Choroid plexus epithelial cell (primary cell): ENCODE data around the gene ERG.
A peak's percentile ranks its signal among the peaks of the same experiment; 100 is the strongest.

Source experiments
- DNase-seq: peaks from one replicate; pipeline ENCODE4 v3.0.0-alpha.2; 2010; ENCODE audit warnings: low read depth
- H3K4me3 ChIP-seq: 2 replicates; pipeline ENCODE4 v1.5.1; 2011; ENCODE audit warnings: low read depth, mild to moderate bottlenecking, control low read depth, low read length, moderate library complexity
- CTCF ChIP-seq: conservative IDR thresholded peaks from 2 replicates; pipeline ENCODE4 v1.5.1; 2011; ENCODE audit warnings: low read depth, mild to moderate bottlenecking, control low read depth, inconsistent platforms, low read length, moderate library complexity

The ERG gene

GRCh38 chr21:38358098-38358497, 140.2 kb downstream of the ERG start:
- no peak overlapping the region for H3K4me3 ChIP-seq
- no peak for DNase-seq
- no peak for TF ChIP-seq CTCF

GRCh38 chr21:38356883-38357625, 141.2 kb downstream of the ERG start:
- H3K4me3 ChIP-seq: no peak overlapping the region
- DNase-seq: no peak
- no peak for TF ChIP-seq CTCF

- DNase-seq: peak; percentile 76
- no peak overlapping the region for H3K4me3 ChIP-seq
- peak; percentile 99 for TF ChIP-seq CTCF
Measured at GRCh38 chr21:38355992-38356781, 142.1 kb downstream of the ERG start.

GRCh38 chr21:38355353-38355752, 142.9 kb downstream of the ERG start:
- no peak for DNase-seq
- H3K4me3 ChIP-seq: no peak overlapping the region
- no peak for TF ChIP-seq CTCF

- TF ChIP-seq CTCF: no peak
- H3K4me3 ChIP-seq: no peak overlapping the region
- no peak for DNase-seq
Measured at GRCh38 chr21:38354746-38355145, 143.5 kb downstream of the ERG start.

- H3K4me3 ChIP-seq: no peak overlapping the region
- no peak for TF ChIP-seq CTCF
Measured at GRCh38 chr21:38354231-38354630, 144.0 kb downstream of the ERG start.

More at GRCh38 chr21:38354231-38354630, 144.0 kb downstream of the ERG start:
- no peak for DNase-seq
